ENCODE data around the gene DTNB.

Gene DTNB

DNA sequence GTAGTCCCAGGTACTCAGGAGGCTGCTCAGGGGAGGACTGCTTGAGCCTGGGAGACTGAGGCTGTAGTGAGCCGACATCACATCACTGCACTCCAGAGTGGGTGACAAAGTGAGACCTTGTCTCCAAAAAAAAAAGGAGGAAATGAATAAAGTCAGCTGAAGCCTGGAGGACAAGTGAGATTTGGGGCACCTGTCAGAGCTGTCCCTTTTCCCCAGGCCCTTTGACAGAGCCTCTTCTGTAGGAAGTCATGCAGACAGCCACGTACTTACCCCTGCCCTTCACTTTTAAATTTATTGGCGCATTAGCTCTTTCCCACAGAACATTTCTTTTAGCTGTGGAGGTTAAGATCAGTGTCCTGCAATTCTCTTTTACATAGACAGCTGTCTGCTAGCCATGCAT lies 180.7 kb downstream of the DTNB start:
- DNase-seq = no peak

DNA sequence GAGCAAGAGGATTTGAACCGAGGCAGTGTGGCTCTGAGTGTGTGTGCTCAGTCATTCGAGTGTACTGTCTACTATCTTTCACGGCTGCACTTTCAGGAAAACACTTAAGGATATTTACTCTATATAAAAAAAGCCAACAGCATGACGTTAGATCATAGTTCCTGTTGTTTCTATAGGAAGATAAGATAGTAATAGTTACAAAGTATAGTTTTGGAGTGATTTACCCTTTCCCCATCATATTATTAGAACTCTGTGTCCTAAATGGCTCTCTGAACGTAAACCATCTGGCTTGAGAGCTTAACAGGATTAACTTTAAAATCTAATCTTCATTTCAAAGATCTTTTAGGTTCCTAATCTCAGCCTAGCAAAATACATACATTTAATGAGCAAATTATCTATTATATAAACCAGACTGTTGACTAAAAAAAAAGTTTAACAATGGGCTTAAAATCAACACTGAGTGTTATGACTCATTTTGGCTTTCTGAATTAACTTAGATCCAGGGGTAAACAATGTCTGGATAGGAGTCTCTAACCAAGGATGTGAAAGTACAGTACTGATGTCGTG lies 181.3 kb downstream of the DTNB start:
- DNase-seq = no peak

DNA sequence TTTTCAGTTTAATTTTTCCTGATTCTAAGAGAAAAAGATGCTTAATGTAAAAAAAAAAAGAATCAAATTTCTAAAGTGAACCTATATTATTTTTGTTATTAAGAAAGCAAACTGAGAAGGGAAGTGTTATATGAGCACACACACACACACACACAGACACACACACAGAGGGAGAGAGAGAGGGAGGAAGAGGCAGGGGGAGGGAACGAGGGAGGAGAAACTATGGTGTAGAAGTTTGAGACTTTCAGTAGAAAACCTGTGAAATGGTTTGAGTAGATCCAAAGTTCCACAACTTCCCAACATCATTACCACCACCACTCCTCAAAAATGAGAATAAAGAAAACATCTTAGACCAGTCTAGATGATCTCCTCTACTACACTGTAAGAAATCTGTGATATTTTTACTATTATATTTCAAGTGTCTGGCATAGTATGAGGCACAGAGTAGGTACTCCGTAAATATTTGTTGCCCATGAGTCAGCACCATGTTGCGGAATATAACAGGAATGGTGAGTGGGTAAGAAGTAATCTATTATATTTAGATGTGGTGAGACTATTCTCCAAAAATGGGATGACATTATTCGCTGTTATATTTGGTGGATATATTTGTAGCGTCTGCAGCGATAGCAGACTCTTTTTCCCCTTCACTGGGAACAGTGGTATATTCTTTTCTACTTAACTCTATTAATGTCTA lies 182.2 kb downstream of the DTNB start:
- no peak for DNase-seq

DNA sequence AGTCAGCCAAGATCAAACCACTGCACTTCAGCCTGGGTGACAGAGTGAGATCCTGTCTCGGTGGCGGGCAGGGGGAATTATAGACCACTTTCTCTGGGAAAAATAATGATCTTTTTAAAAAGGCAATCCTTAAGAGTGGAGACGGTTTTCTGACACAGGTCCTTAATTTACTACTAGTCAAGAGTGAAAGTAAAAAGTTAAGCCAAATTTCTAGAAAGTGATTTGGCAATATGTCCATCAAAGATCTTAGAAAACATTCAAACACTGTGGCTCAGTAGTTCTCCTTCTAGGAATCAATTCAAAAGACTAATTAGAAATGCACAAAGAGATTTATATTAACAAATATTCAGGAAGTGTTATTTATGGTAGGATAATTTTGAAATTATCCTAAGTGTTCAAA lies 183.2 kb downstream of the DTNB start:
- no peak for DNase-seq

DNA sequence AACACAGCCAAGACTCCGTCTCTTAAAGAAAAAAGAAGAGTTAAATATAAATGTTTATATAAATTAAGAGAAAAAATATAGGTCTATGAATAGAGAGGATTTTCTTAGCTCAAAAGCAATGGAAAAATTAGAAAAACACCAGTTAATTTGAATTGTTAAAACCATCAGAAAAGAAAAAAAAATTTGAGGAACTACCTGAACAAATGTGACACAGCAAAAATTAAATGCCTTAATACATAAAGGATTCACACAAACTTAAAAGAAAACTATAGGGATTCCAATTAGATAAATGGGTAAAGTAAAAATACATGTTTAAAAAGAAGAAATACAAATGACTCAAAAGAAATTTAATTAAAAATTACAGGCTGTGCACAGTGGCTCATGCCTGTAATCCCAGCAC lies 183.7 kb downstream of the DTNB start:
- no peak for DNase-seq

DNA sequence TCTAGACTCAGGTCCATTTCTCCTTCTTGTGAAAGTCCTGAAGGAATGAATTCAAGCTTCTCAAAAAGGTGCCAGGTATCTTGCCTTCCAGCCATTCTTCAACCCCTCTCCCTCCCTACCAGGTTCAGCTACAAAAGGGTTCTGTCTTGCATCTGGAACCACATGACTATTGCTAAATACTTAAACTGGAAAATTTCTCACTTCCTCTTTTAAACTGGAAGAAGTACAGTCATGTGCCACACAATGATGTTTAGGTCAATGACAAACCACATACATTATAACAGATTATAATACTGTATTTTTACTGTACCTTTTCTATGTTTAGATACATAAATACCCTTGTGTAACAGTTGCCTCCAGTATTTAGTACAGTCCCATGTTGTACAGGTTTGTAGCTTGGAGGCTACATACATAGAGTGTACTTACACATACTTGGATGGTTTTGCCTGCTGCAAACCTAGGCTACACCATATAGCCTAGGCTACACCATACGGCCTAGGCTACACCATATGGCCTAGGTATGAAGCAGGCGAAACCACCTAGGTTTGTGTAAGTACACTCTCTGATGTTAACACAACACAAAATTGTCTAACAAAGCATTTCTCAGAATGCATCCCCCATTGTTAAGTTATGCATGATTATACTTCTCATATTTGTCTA lies 189.6 kb downstream of the DTNB start:
- DNase-seq = no peak

DNA sequence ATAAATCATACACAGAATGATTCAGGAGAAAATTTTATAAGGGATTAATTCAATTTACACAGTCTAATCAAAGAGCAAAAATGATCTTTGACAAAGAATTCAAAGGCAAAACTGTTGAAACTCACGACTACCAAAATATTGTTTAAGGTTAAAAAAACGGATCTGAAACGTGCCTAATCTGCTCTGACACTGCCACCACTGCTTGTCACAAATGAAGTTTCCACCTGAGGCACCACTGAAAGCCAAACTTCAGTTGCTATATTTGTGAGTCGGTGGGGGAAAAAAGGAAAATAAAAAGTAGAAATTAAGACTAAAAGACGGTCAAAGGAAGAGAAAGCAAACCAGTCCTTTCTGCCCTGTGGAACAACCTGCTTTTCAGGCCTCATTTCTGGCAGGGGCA lies 191.0 kb downstream of the DTNB start:
- DNase-seq = no peak

DNA sequence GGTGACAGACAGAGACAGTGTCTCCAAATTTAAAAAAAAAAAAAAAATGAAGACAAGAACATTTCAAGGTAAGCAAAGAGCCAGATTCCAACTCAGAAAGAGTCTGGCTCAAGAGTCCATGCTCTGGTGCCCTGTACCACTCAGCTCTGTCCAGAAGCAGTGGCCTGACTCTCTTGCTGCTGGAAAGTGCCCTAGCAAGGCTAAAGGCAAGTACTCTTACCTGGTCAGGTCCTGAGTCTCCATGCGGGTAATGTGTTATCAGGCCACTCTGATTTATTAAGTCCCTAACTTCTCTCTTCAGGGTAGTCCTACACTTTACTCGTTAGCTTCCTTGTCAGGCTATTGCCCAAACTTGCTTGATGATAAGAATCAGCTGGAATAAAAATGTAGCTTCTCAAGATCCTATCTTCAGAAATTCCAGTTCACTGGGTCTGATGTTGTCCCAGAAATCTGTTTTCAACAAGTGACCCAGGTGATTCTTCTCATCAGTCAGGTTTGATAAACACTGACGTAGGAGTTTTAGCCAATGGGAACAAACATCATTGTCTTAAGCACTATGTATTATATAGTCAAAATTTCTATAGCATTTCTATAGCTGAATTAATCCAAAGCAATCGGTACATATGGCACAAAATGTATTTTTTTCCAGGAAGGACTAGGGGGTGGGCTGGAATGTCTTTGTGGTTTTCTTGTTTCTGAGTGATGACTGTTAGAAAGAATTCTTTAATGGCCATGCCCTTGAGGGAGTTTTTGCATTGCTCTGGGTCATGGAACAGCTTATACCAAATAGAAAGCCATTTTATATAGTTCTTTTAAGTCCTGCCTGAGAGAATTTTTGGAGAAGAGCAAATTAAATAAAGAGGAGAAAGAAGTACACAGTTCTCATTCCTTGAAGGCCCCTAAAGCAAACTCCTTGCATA lies 191.7 kb downstream of the DTNB start:
- DNase-seq = no peak

DNA sequence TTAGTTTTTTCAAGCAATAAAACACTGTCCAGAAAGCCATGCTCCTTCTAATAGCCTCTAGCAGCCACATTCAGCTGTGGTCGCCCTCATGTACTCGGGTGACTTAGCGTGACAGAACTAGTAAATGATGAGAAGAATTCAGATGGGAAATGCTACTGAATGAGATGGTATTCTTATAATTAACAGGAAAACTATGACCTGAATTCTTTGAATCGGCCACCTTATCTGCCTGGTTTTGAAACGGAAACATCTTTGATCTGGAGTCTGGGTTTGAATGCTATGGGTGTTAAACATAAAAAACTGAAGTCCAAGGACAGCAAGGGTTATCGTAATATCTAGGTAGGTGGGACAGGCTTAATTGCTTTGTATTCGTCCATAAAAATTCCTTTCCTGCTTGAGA lies 192.8 kb downstream of the DTNB start:
- DNase-seq = no peak

DNA sequence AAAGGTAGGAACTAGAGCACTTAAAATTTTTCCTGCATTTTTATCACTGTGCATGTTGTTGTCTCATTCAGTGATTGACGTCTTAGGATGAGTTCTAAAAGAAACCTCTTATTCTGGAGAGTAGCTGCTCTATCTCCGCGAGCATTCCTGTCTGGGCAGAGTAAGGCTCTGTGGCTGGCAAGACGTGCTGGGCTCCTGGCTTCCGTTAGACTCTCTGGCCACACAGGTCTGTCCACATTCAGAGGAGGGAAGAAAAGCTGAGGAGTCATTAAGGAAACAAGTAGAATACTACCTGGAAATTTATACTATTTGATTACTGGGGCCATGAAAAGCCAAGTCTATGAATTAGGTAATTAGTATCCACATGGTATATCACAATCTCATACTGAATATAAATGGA lies 193.6 kb downstream of the DTNB start:
- no peak for DNase-seq

DNA sequence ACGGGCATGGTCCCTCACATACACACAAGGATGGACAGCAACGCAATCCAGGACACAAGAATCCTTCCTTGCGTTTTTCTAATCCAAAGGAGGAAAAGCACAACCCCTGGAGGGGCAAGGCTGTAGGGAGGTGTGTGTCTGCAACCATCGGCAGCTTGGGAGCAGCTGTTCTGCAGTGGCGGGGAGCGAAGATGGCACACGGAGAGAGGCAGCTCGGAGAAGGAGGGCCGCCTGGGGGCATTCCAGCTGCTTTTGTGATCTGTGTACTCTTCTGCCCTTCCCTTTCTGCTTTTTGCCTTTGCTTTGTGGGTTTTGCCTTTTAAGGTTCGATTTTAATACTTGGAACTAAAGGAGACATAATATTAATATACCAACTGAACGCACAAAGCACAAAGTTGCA lies 194.6 kb downstream of the DTNB start:
- DNase-seq = no peak

DNA sequence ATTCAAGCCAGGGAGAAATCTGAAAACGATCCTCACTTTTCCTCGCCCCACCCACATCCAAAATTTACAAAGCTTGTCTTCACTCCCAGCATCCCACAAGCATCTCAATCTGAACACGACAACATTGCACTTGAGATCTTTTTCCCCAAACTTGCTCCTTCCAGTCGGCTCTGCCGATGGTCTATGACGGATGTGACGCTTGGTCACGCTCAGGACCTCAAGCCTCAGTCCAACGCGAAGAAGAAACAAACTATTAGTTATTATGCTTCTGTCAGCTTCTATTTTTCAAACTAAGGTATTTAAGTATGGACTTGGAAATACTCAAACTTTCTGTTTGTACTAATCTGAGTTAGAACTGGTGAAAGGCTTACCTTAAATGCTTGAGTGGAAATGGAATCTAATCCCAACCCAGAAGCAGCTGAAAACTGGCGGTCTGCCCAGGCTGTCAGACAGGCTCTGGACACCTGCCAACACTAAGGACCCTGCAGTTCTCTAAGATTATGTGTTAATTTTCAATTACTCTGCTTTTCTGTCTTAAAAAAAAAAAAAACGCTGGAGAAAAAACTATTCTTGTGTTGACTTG lies 199.5 kb downstream of the DTNB start:
- no peak for DNase-seq

DNA sequence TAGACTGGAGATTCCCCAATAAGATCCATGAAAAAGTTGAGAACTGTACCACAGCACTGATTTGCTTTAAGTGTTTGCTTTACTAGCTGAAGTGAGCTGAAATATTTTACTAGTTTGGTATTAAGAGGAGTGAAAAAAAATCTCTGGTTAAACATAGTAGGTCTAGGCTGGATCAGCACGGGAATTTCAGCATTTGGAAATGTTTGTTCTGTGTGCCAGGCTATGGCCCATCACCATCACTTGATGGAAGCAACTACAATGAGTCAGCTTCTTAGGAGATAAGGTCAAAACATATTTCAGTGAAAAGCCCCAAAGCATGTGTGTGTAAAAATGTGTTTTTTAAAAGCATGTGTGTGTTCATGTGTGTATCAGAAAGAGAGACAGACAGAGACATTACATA lies 200.2 kb downstream of the DTNB start:
- no peak for DNase-seq

DNA sequence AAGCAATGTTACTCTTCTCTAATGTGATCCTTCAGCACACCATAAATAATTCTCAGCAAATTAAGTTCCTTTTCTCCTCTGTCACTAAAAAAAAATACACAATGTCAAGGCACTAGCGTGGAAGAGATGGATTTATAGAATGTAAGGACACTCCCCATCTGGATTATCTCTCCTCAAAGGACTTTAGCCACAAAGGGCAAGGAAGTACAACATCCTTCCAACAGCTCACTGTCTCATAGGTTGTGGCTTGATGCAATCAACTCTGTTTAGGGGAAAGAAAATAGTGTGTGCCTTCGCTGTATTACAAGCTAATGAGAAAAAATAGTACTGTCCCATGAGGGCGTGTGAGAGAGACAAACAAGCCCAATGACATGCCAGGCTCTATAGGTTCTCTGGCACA lies 202.6 kb downstream of the DTNB start:
- DNase-seq = no peak

DNA sequence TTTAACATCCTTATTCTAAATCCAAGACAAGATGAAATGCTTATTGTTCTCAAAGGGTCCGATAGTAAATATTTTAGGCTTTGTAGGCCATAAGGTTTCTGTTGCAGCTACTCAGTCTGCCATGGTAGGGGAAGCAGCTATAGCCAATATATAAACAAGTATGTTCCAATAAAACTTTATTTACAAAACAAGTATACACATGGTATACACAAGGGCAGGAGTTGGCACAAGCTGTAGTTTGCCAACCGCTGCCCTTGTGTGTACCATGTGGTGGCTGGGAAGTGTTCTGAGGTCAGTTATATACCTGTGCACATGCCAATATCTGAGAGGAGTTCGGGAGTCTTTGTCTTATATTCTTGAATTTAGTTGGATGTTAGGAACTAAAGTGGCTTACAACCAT lies 205.6 kb downstream of the DTNB start:
- no peak for DNase-seq

DNA sequence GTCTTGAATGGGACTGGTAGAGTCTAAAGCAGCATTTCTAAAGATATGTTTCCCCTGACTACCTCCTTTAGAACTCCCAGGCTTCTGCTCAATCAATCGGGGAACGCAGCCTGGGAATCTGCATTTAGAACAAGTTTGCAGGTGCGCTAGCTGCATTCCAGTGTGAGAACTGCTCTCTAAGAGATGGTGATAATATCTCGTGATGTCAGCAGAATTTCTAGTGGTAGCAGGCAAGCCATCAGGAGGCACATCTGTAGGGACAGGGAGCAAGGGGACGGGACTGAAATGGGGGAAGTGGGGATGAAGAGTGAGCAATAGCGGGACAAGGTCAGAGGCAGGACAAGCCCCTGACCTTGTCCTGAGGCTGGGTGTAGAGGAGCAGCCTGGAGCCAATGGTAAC lies 211.4 kb downstream of the DTNB start:
- DNase-seq = no peak

DNA sequence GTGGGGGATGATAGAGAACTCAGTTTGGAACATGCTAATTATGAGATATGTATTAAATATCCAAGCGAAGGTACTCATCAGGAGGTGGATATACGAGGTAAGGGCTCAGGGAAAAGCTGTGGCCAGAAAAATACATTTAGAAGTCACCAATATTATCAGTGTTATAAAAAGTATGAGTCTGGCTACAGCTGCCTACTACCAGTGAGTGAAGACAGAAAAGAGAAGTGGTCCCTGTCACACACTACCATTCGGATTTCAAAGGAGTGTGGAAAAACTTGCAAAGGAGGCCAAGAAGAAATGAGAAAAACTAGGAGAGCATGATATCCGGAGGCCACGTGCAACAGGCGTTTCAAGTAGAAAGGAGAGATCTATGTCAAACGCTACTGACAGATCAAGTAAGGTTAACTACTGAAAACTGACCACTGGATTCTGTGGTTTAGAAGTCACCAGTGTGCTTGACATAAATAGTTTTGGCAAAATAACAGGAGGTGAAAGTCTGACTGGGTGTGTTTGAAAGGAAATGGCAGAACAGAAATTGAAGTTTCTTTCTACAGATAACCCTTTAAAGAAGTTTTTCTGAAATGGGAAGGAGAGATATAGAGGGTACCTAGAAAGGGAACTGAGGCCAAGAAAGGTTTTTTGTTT lies 213.0 kb downstream of the DTNB start:
- DNase-seq = no peak

DNA sequence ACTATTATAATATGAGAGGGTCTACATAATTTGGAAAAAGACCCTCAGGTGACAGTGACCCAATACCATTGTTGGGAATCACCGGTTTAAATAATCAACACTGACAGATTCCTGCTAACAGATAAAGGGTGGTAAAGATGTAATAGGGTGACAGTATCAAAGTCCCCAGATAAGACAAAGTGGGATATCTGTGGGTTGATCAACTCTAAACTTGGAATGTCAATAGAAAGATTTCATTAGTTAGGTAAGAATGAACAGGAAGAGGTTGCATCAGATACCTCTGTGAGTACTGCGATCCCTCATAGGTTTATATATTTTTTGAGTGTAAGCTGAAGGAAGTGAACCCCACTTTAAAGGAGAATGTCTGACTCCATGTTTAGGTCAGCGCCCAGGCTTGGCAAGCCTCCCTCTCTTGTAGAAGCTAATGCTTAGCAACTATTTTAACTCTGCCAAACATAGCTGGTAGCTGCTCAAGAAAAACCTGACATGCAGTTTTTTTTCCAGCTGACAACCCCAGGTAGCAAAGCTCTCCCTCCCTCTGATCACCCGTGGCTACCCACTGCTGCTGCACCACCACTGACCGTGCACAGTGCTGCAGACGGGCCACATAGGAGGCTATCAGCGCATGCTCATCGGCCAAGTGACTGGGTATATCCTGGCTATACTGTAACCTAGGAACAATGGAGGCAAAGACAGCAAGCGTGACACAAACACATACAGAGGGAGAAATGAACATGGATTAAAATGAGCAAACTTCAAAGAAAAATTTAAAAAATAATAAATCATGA lies 218.4 kb downstream of the DTNB start:
- DNase-seq = no peak

DNA sequence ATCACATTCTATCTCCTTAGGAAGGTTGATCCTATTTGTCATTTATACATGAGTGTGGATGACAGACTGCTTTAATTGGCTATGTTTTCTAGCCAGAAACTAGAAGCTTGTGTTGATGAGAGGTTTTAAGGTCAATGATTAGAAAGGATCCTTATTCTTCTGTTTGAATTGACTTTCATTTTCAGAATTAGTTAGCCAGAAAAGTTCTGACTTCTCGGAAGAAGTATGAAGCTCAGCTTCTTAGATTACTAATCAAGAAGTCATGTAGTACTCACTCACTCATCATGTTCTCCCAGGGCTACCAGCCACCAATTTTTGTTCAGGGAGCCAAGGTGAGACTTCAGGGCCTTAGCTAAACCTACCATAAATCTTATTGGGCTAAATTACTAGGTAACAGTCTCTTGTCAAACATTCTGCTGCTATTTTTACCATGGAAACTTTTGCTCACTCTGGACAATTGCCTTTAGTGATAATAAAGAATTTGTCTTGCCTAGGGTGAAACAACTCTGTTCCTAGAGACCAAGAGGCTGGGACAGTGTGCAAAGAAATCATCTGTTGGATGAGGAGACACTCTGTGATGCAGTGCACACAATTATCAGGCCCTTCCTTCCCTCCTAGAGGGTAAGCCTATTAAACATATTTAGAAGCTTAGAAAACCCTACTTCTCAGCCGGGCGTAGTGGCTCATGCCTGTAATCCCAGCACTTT lies 220.0 kb downstream of the DTNB start:
- no peak for DNase-seq

DNA sequence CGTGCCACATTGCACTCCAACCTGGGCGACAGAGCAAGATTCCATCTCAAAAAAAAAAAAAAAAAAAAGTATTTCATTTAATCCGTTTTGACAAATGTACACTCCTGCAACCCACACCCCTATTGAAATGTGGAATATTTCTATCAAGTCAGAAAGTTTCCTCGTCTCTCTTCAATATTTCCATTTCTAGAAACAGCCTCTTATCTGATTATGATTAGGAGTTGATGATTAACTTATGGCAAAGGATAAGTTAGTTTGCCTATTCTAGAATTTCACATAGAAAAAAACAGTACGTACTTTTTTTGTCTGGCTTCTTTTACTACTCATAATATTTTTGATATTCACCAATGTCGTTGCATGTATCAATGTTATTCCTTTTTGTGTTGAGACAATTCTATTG lies 224.6 kb downstream of the DTNB start:
- no peak for DNase-seq

DNA sequence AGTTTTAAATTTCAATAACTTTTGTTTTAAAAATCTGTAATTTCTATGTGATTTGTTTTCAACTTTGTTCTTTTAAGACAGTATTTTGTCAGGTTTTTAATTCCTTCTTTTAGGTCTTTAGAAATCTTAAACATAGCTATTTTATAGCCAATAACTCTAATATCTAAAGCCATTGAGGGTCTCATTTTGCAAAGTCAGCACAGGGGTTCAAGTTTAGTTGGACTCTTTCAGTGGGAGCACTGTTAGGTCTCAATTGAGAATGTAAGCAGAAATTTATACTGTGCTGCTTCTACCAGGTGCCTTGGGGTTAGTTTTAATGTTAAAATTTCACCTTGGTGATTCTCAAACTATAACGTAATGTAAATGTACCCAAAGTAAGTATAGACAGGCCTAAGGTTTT lies 226.4 kb downstream of the DTNB start:
- no peak for DNase-seq

Data from activated CD4-positive, alpha-beta T cell treated with anti-CD3 and anti-CD28 coated beads, Interleukin-2, amount 50 U/mL, for 1 hour (primary cell).